Neural progenitor cell (in vitro differentiated cells): ENCODE data around the gene PTPRN2. TPM values are rescaled to one million over a fixed set of nuclear protein-coding genes. Genes with fewer than 3 reads are reported as not detected.

Experiments
- DNase-seq: peaks from one replicate; pipeline ENCODE4 v3.0.0-alpha.2; 2016; ENCODE audit warnings: low spot score
- H2AFZ ChIP-seq: fragments of 200-600 bp; sonication (generic); replicated peaks from 2 replicates; pipeline ENCODE4 v1.6.1; 2016; ENCODE audit warnings: antibody characterized with exemption
- H3F3A ChIP-seq: fragments of 200-600 bp; sonication (generic); 2 replicates; pipeline ENCODE4 v1.6.1; 2016; ENCODE audit warnings: antibody characterized with exemption, low read depth
- H3K27ac ChIP-seq: fragments of 200-600 bp; sonication (generic); 2 replicates; pipeline ENCODE4 v1.5.1; 2016; ENCODE audit warnings: mild to moderate bottlenecking
- H3K27me3 ChIP-seq: fragments of 200-600 bp; sonication (generic); 2 replicates; pipeline ENCODE4 v1.6.1; 2016; ENCODE audit warnings: mild to moderate bottlenecking, moderate library complexity
- H3K36me3 ChIP-seq: fragments of 200-600 bp; sonication (generic); 2 replicates; pipeline ENCODE4 v1.5.1; 2016
- H3K4me1 ChIP-seq: fragments of 200-600 bp; sonication (generic); 2 replicates; pipeline ENCODE4 v1.6.1; 2016; ENCODE audit warnings: mixed run types
- H3K4me2 ChIP-seq: fragments of 200-600 bp; sonication (generic); 2 replicates; pipeline ENCODE4 v1.6.1; 2016
- H3K4me3 ChIP-seq: fragments of 200-600 bp; sonication (generic); 2 replicates; pipeline ENCODE4 v1.5.1; 2016
- H3K79me2 ChIP-seq: fragments of 200-600 bp; sonication (generic); 2 replicates; pipeline ENCODE4 v1.6.1; 2016; ENCODE audit warnings: low read depth
- H3K9ac ChIP-seq: fragments of 200-600 bp; sonication (generic); 2 replicates; pipeline ENCODE4 v1.6.1; 2016
- H3K9me3 ChIP-seq: fragments of 200-600 bp; sonication (generic); 2 replicates; pipeline ENCODE4 v1.5.1; 2016; ENCODE audit warnings: low read depth
- H4K20me1 ChIP-seq: fragments of 200-600 bp; sonication (generic); 2 replicates; pipeline ENCODE4 v1.6.1; 2016; ENCODE audit warnings: low read depth
- H3K27ac Mint-ChIP-seq: 3 replicates; pipeline ENCODE4 v1.8.0; 2021; ENCODE audit warnings: mixed read lengths
- H3K27me3 Mint-ChIP-seq: 2 replicates; pipeline ENCODE4 v1.8.0; 2022; ENCODE audit warnings: low read depth, mild to moderate bottlenecking, inconsistent platforms, moderate library complexity, mixed read lengths; ENCODE audit not compliant: insufficient read depth
- H3K36me3 Mint-ChIP-seq: 3 replicates; pipeline ENCODE4 v1.8.0; 2021; ENCODE audit warnings: mixed read lengths
- H3K4me1 Mint-ChIP-seq: 3 replicates; pipeline ENCODE4 v1.8.0; 2021; ENCODE audit warnings: mixed read lengths
- H3K4me3 Mint-ChIP-seq: 3 replicates; pipeline ENCODE4 v1.8.0; 2021; ENCODE audit warnings: mild to moderate bottlenecking, moderate library complexity, mixed read lengths
- H3K9me3 Mint-ChIP-seq: 3 replicates; pipeline ENCODE4 v1.8.0; 2020; ENCODE audit warnings: mixed read lengths
- EZH2 ChIP-seq: fragments of 200-600 bp; sonication (generic); IDR thresholded peaks from 2 replicates; pipeline ENCODE4 v1.6.1; 2017; ENCODE audit warnings: antibody characterized with exemption, mild to moderate bottlenecking, moderate library complexity
- EZH2phosphoT487 ChIP-seq: fragments of 200-600 bp; sonication (generic); IDR thresholded peaks from 2 replicates; pipeline ENCODE4 v1.6.1; 2017; ENCODE audit warnings: antibody characterized with exemption
- total RNA-seq: library from RNA; depleted of rRNA; stranded (reverse); fragments of >200 nt; gene quantifications from 2 replicates; pipeline ENCODE4 v1.2.3, GENCODE V29; 2015; ENCODE audit warnings: low replicate concordance
- TF ChIP-seq, protein P1 (sequence below): fragments of 200-600 bp; sonication (generic); IDR thresholded peaks from 2 replicates; pipeline ENCODE4 v1.5.1; 2017; ENCODE audit warnings: antibody characterized with exemption, mild to moderate bottlenecking

PTPRN2 gene
- total RNA-seq, 1 donor from 2014 or later: 3.0 TPM

DNA sequence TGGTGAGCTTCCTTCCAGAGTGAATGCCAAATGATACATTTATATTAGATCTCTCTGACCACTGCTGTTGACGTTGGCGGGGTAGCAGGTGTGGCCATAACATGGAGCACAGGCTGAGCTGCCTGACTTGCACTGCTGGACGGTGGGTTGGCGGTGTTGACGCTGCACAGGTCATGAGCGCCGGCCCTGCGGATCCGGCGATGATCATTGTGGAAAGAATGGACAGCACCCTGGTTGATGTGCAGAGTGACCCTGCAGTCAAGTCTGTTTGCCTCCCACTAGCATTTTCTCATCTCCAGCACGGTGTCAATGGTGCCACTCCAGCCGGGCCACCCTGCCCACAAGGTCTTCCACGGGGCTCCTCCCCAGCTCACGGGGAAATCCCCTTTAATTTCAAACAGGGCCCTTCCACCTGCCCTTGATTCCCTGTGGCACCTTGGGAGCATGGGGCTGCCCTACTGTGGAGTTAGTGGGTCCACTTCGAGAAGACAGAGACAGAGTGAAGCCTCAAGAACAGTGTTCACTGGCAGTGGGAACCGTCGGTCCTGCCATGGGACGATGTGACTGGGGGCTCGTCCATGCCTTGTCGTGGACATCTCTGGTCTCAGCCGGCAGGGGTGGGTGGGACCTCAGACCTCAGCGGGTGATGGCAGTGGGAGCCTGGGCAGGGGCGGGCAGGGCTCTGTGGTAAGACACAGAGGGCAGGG is 613.5 kb downstream of the PTPRN2 start:
- H3F3A ChIP-seq: no peaks in the 10 kb centered on the region
- Mint-ChIP-seq H3K36me3 (peaks cover 4% of the 10 kb centered on the region), H3K4me1 (no peaks in the 10 kb centered on the region), H3K27ac (no peak overlapping the region), H3K4me3 (no peak overlapping the region), H3K27me3 (peaks cover 7% of the 10 kb centered on the region), H3K9me3 (peaks cover 12% of the 10 kb centered on the region)
- TF ChIP-seq, protein P1, sequence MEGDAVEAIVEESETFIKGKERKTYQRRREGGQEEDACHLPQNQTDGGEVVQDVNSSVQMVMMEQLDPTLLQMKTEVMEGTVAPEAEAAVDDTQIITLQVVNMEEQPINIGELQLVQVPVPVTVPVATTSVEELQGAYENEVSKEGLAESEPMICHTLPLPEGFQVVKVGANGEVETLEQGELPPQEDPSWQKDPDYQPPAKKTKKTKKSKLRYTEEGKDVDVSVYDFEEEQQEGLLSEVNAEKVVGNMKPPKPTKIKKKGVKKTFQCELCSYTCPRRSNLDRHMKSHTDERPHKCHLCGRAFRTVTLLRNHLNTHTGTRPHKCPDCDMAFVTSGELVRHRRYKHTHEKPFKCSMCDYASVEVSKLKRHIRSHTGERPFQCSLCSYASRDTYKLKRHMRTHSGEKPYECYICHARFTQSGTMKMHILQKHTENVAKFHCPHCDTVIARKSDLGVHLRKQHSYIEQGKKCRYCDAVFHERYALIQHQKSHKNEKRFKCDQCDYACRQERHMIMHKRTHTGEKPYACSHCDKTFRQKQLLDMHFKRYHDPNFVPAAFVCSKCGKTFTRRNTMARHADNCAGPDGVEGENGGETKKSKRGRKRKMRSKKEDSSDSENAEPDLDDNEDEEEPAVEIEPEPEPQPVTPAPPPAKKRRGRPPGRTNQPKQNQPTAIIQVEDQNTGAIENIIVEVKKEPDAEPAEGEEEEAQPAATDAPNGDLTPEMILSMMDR: no peak
- TF ChIP-seq EZH2phosphoT487 (no peak), EZH2 (no peak)
- H3K9ac ChIP-seq: no peak overlapping the region
- no peak overlapping the region for H2AFZ ChIP-seq
- no peak for DNase-seq
- no peak overlapping the region for H3K4me3 ChIP-seq
- H3K36me3 ChIP-seq: no peaks in the 10 kb centered on the region
- no peak overlapping the region for H3K27ac ChIP-seq
- H3K4me2 ChIP-seq: no peak overlapping the region
- H3K9me3 ChIP-seq: no peaks in the 10 kb centered on the region
- no peaks in the 10 kb centered on the region for H3K27me3 ChIP-seq
- H3K4me1 ChIP-seq: no peaks in the 10 kb centered on the region
- no peaks in the 10 kb centered on the region for H4K20me1 ChIP-seq
- H3K79me2 ChIP-seq: no peaks in the 10 kb centered on the region

DNA sequence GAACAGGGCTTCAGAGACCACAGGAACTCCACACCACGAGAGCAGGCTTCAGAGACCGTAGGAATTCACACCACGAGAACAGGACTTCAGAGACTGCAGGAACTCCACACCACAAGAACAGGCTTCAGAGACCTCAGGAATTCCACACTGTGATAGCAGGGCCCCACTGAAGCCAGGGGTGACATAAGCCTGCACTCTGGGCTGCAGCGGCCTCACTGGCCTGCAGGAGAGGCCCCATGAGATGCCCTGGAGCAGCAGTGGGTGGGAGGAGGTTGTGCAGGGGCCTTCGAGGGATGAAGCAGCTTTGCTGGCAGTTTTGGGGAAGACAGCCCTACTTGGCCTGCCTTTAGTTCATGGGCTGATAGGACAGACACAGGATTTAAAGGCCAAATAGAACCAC is 614.7 kb downstream of the PTPRN2 start:
- H3K4me1 Mint-ChIP-seq: no peaks in the 10 kb centered on the region
- Histone ChIP-seq H3K4me2 (no peak overlapping the region), H4K20me1 (no peaks in the 10 kb centered on the region), H3K9me3 (no peaks in the 10 kb centered on the region), H3K79me2 (no peaks in the 10 kb centered on the region), H2AFZ (no peak overlapping the region), H3K27ac (no peak overlapping the region), H3K9ac (no peak overlapping the region), H3K36me3 (no peaks in the 10 kb centered on the region), H3K4me1 (no peaks in the 10 kb centered on the region), H3K27me3 (no peaks in the 10 kb centered on the region), H3K4me3 (no peak overlapping the region), H3F3A (no peaks in the 10 kb centered on the region)
- peaks cover 12% of the 10 kb centered on the region for H3K9me3 Mint-ChIP-seq
- no peak overlapping the region for H3K4me3 Mint-ChIP-seq
- TF ChIP-seq, protein P1: no peak
- TF ChIP-seq EZH2phosphoT487 (no peak), EZH2 (no peak)
- H3K27ac Mint-ChIP-seq: no peak overlapping the region
- DNase-seq: no peak
- H3K36me3 Mint-ChIP-seq: peaks cover 4% of the 10 kb centered on the region
- peaks cover 5% of the 10 kb centered on the region for H3K27me3 Mint-ChIP-seq

DNA sequence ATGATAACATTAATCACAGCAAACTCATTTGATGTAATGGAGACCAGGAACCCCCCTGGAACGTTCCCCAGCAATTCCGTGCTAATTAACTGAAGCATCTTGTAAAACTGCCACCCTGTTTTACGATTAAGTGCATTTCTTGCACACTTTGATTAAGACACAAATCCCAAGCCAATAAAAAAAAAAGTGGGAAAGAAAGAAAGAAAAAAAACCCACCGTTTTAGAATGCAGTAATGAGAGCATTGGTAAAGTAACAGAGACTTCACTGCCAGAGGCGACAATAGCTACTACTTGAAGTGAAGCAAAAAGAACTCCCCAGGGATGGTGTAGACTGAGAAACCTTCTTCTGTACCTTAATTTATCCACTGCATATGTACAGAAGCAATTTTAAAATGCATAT is 616.1 kb downstream of the PTPRN2 start:
- Histone ChIP-seq H3F3A (no peaks in the 10 kb centered on the region), H3K9ac (no peak overlapping the region), H2AFZ (no peak overlapping the region), H3K27me3 (no peaks in the 10 kb centered on the region), H3K4me1 (no peaks in the 10 kb centered on the region), H3K79me2 (no peaks in the 10 kb centered on the region), H4K20me1 (no peaks in the 10 kb centered on the region), H3K4me3 (no peak overlapping the region), H3K36me3 (no peaks in the 10 kb centered on the region), H3K9me3 (no peaks in the 10 kb centered on the region), H3K27ac (no peak overlapping the region), H3K4me2 (no peak overlapping the region)
- H3K9me3 Mint-ChIP-seq: peaks cover 12% of the 10 kb centered on the region
- DNase-seq: no peak
- TF ChIP-seq EZH2: no peak
- TF ChIP-seq, protein P1: no peak
- no peak overlapping the region for H3K4me3 Mint-ChIP-seq
- peaks cover 4% of the 10 kb centered on the region for H3K36me3 Mint-ChIP-seq
- H3K27ac Mint-ChIP-seq: no peak overlapping the region
- H3K4me1 Mint-ChIP-seq: no peaks in the 10 kb centered on the region
- H3K27me3 Mint-ChIP-seq: peaks cover 2% of the 10 kb centered on the region
